Measurements from ENCODE around the gene RNU1-1. TPM values are rescaled to one million over a fixed set of nuclear protein-coding genes. Genes with fewer than 3 reads are reported as not detected.
"Not testable (repeated sequence)": the region's sequence is repeated elsewhere in the genome, so short reads cannot be mapped to it uniquely, and the experiment has no call there.

The RNU1-1 gene
- total RNA-seq, 2 experiments from 2014 or later, result under 0.01 to 1,968 TPM

DNA sequence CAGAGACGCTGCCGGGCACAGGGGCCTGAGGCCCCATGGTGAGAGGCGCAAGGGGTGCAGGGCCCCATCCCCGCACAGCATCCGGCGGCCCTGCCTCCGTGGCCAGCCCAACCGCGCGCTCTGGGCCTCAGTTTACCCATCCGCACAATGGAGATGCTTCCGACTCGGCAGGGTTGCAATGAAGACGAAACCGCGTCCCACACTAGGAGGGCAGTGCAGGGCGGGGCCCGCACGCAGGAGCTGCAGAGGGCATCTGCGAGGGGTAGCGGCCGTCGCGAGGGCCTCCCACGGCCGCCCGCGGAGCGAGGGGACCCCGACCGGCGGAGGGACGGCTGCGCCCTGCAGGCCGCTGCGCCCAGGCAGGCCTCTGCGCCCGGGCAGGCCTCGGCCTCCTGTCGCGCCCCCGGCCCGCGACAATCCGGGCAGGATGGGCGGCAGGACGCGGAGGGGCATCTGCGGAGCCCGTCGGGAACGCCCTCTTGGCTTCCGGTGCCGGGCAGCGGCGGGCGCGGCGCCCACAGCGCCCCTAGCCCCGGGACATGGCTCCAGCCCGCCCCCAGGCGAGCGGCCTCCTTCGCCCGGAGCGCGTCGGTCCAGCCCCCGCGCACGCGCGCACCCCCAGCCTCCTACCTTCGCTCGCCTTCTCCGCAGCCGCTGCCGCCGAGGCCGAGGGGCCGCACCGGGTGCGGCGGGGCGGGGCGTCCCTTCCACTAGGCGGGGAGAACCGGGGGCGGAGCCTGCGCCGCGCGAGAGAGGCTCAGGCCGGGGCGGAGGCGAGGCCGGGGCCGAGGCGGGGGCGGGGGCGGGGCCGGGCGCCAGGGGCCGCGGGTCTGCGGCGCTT, 15.3 kb downstream of the RNU1-1 start:
- peak overlapping the region; percentile 86 for H2AFZ ChIP-seq (ENCODE audit: low read length)
- ChIA-PET POLR2A (no interaction called here), CTCF (ENCODE audit: unreplicated experiment) (no interaction called here)
- no peaks in the 10 kb centered on the region for H4K20me1 ChIP-seq (ENCODE audit: insufficient read depth, low read length)
- H3K27ac ChIP-seq (ENCODE audit: low read depth, low read length, poor library complexity, severe bottlenecking), result no peak overlapping the region
- no peaks in the 10 kb centered on the region for H3K79me2 ChIP-seq (ENCODE audit: insufficient read depth, low read depth, low read length)
- BruUV-seq (replicated peaks), result no TSS peak
- peak overlapping the region; percentile 93 for H3K4me2 ChIP-seq (ENCODE audit: low read length)
- peak; percentile 34; the same call in 1 of the 2 replicates for TF ChIP-seq CTCF (conservative IDR thresholded peaks at IDR 0.05; ENCODE audit: low read length)
- no peak for TF ChIP-seq EZH2phosphoT487 (IDR thresholded peaks at IDR 0.05; ENCODE audit: borderline replicate concordance, low read depth, low read length)
- no peaks in the 10 kb centered on the region for H3K9me2 ChIP-seq (ENCODE audit: insufficient read depth, low read length)
- H3K4me1 ChIP-seq (ENCODE audit: insufficient read depth, low read length, poor library complexity, severe bottlenecking), result peaks cover 11% of the 10 kb centered on the region
- H3K36me3 ChIP-seq (ENCODE audit: insufficient read depth, low read length), result no peaks in the 10 kb centered on the region
- intact Hi-C loops (cut with micrococcal nuclease; ENCODE audit: unreplicated experiment), result loop anchor here (5.0 kb wide), 2 partner anchors 56 to 404 kb away; partner anchors contain the start of gene NECAP2
- peak; percentile 89 for DNase-seq (ENCODE audit: low spot score)
- peak overlapping the region; percentile 79 for H3K4me3 ChIP-seq (ENCODE audit: low read depth, low read length, poor library complexity, severe bottlenecking)
- H3K9me3 ChIP-seq (ENCODE audit: low read length), result no peaks in the 10 kb centered on the region

DNA sequence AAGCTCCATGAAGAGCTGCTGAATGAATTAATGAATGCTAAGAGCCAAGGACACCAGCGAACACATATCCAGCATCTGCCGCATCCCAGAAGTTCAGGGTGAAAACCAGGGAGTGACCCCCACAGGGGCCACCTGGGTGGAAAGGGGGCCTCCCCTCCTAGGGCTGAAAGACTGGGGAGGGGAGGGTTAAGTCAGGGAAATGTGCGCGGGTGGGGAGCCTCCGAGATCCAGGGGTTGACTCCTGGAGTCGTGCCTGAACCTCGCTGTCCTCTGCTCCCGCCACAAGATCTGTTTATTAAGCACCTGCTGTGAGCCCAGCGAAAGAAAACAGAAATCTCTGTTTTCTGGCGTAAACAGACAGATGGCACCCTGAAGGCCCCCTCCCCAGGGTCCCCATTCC, 16.0 kb downstream of the RNU1-1 start:
- H2AFZ ChIP-seq (ENCODE audit: low read length); H3K27ac ChIP-seq (ENCODE audit: low read depth, low read length, poor library complexity, severe bottlenecking); H3K9me2 ChIP-seq (ENCODE audit: insufficient read depth, low read length); POLR2A ChIA-PET; DNase-seq (ENCODE audit: low spot score); H3K36me3 ChIP-seq (ENCODE audit: insufficient read depth, low read length); H4K20me1 ChIP-seq (ENCODE audit: insufficient read depth, low read length); CTCF ChIA-PET (ENCODE audit: unreplicated experiment); H3K79me2 ChIP-seq (ENCODE audit: insufficient read depth, low read depth, low read length); H3K9me3 ChIP-seq (ENCODE audit: low read length); BruUV-seq (replicated peaks): not testable (repeated sequence)
- Histone ChIP-seq H3K4me2 (ENCODE audit: low read length) (peak overlapping the region; percentile 93), H3K4me3 (ENCODE audit: low read depth, low read length, poor library complexity, severe bottlenecking) (peak overlapping the region; percentile 79), H3K4me1 (ENCODE audit: insufficient read depth, low read length, poor library complexity, severe bottlenecking) (peaks cover 11% of the 10 kb centered on the region)
- intact Hi-C loops (cut with micrococcal nuclease; ENCODE audit: unreplicated experiment), result loop anchor here (5.0 kb wide), 2 partner anchors 56 to 404 kb away; partner anchors contain the start of gene NECAP2

DNA sequence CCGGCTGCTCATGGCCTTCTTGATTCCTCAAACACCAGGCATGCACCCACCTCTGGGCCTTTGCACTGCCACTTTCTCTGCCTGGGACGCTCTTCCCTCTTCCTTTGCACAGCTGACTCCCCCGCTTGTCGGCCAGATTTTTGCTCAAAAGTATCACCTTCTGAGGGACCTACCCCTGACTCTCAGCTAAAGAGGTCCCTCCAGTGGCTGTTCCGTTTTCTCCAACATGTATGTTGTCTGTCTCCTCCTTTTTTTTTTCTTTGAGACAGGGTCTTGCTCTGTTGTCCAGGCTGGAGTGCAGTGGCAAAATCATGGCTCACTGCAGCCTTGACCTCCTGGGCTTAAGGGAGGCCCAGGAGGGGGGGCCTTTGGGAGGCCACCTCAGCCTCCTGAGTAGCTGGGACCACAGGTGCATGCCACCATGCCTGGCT, 16.6 kb downstream of the RNU1-1 start:
- POLR2A ChIA-PET, result interaction anchor here (0.7 kb wide), 1 partner anchor 65 kb away, joined by 3 read pairs; no protein-coding TSS in a partner anchor
- H3K27ac ChIP-seq (ENCODE audit: low read depth, low read length, poor library complexity, severe bottlenecking); H3K9me2 ChIP-seq (ENCODE audit: insufficient read depth, low read length); H2AFZ ChIP-seq (ENCODE audit: low read length); H3K4me3 ChIP-seq (ENCODE audit: low read depth, low read length, poor library complexity, severe bottlenecking); H3K4me2 ChIP-seq (ENCODE audit: low read length); CTCF ChIA-PET (ENCODE audit: unreplicated experiment); H3K79me2 ChIP-seq (ENCODE audit: insufficient read depth, low read depth, low read length); BruUV-seq (replicated peaks); H3K36me3 ChIP-seq (ENCODE audit: insufficient read depth, low read length); H4K20me1 ChIP-seq (ENCODE audit: insufficient read depth, low read length); H3K9me3 ChIP-seq (ENCODE audit: low read length): not testable (repeated sequence)
- DNase-seq (ENCODE audit: low spot score), result peak; percentile 35
- TF ChIP-seq CTCF (conservative IDR thresholded peaks at IDR 0.05; ENCODE audit: low read length), result 0 out of 2 replicates have a peak, but pooled peaks have one; percentile 31
- intact Hi-C loops (cut with micrococcal nuclease; ENCODE audit: unreplicated experiment), result loop anchor here (2.0 to 5.0 kb wide), 3 partner anchors 55 to 405 kb away; partner anchors contain the start of genes NECAP2 and SZRD1
- peaks cover 11% of the 10 kb centered on the region for H3K4me1 ChIP-seq (ENCODE audit: insufficient read depth, low read length, poor library complexity, severe bottlenecking)

DNA sequence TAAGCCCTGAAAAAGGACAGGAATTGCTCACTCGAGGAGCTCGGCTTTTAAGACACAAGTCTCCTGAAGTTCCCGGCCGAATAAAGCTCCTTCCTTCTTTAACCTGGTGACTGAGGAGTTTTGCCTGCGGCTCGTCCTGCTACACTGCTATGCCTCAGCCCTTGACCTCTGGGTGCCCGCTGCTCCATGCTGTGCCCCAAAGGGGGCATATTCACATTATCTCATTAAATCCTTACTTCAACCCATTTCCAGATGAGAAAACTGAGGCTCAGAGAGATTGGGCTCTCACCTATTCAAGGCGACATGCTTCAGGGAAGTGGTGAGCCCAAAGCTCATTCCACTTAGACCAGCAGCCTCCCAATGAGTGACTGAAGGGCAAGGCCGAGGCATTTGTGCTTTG, 20.4 kb downstream of the RNU1-1 start:
- H3K27ac ChIP-seq (ENCODE audit: low read depth, low read length, poor library complexity, severe bottlenecking); H3K9me2 ChIP-seq (ENCODE audit: insufficient read depth, low read length); H3K79me2 ChIP-seq (ENCODE audit: insufficient read depth, low read depth, low read length); H3K9me3 ChIP-seq (ENCODE audit: low read length); H2AFZ ChIP-seq (ENCODE audit: low read length); H3K4me2 ChIP-seq (ENCODE audit: low read length); intact Hi-C loops (cut with micrococcal nuclease; ENCODE audit: unreplicated experiment); DNase-seq (ENCODE audit: low spot score); BruUV-seq (replicated peaks); H3K4me3 ChIP-seq (ENCODE audit: low read depth, low read length, poor library complexity, severe bottlenecking); H3K4me1 ChIP-seq (ENCODE audit: insufficient read depth, low read length, poor library complexity, severe bottlenecking); H4K20me1 ChIP-seq (ENCODE audit: insufficient read depth, low read length); CTCF ChIA-PET (ENCODE audit: unreplicated experiment); H3K36me3 ChIP-seq (ENCODE audit: insufficient read depth, low read length): not testable (repeated sequence)
- POLR2A ChIA-PET, result interaction anchor here (0.6 kb wide), 1 partner anchor 40 kb away, joined by 4 read pairs; no protein-coding TSS in a partner anchor

GRCh38 chr1:16492937-16493336, 21.1 kb downstream of the RNU1-1 start:
- H3K27ac ChIP-seq (ENCODE audit: low read depth, low read length, poor library complexity, severe bottlenecking); H3K9me2 ChIP-seq (ENCODE audit: insufficient read depth, low read length); intact Hi-C loops (cut with micrococcal nuclease; ENCODE audit: unreplicated experiment); H3K4me2 ChIP-seq (ENCODE audit: low read length); H3K4me3 ChIP-seq (ENCODE audit: low read depth, low read length, poor library complexity, severe bottlenecking); H3K4me1 ChIP-seq (ENCODE audit: insufficient read depth, low read length, poor library complexity, severe bottlenecking); CTCF ChIA-PET (ENCODE audit: unreplicated experiment); POLR2A ChIA-PET; H3K9me3 ChIP-seq (ENCODE audit: low read length); DNase-seq (ENCODE audit: low spot score); H2AFZ ChIP-seq (ENCODE audit: low read length); H3K36me3 ChIP-seq (ENCODE audit: insufficient read depth, low read length); BruUV-seq (replicated peaks); H3K79me2 ChIP-seq (ENCODE audit: insufficient read depth, low read depth, low read length); H4K20me1 ChIP-seq (ENCODE audit: insufficient read depth, low read length): not testable (repeated sequence)

Measured in OCI-LY7 (cell line).